ENCODE data around the gene ZCCHC14.

The ZCCHC14 gene

GRCh38 chr16:87356491-87356853, 136.4 kb downstream of the ZCCHC14 start:
- DNase-seq = no peak

All from activated gamma-delta T cell (primary cell).